ENCODE results near the gene CACNA1C. TPM values are rescaled to one million over a fixed set of nuclear protein-coding genes. Genes with fewer than 3 reads are reported as not detected.
A peak's percentile ranks its signal among the peaks of the same experiment; 100 is the strongest.

The CACNA1C gene
- total RNA-seq, 1 experiment from 2014 or later = 1.1 TPM

- no peak overlapping the region for H3K4me2 ChIP-seq (ENCODE audit: insufficient read depth, insufficient read length, low read length)
- no peaks in the 10 kb centered on the region for H3K36me3 Mint-ChIP-seq (ENCODE audit: insufficient read depth in 1 of 3, low read depth in 3 of 3)
- H3K79me2 ChIP-seq (ENCODE audit: insufficient read depth, low read length) = no peaks in the 10 kb centered on the region
- H3K4me1 Mint-ChIP-seq = peaks cover 46 to 52% of the 10 kb centered on the region in 2 experiments
- no peak overlapping the region for H2BK120ac ChIP-seq (ENCODE audit: low read depth, low read length, poor library complexity, severe bottlenecking)
- H3K4me3 Mint-ChIP-seq = no peak overlapping the region
- no peak overlapping the region; the same call in 1 of the 2 replicates for H3K14ac ChIP-seq (ENCODE audit: insufficient read depth, low read length)
- no peak overlapping the region for H2AFZ ChIP-seq (ENCODE audit: low read length)
- H4K91ac ChIP-seq (ENCODE audit: insufficient read length, low read depth, low read length) = no peak overlapping the region
- H4K20me1 ChIP-seq (ENCODE audit: control insufficient read depth, insufficient read depth, insufficient read length) = no peaks in the 10 kb centered on the region
- H3K18ac ChIP-seq (ENCODE audit: insufficient read length, low read depth, low read length) = no peak overlapping the region
- no peak overlapping the region for H4K5ac ChIP-seq (ENCODE audit: insufficient read length, low read depth, low read length)
- no peaks in the 10 kb centered on the region for H3K9me3 ChIP-seq (ENCODE audit: control insufficient read depth, low read depth, low read length)
- no peak overlapping the region for H3K27ac ChIP-seq (ENCODE audit: insufficient read length, low read depth, low read length)
- H4K8ac ChIP-seq (replicated peaks; ENCODE audit: insufficient read length, low read depth, low read length) = no peak overlapping the region
- peaks cover 2% of the 10 kb centered on the region for H3K27me3 Mint-ChIP-seq (ENCODE audit: low read depth)
- H3K56ac ChIP-seq (ENCODE audit: insufficient read length, low read depth, low read length) = no peak overlapping the region
- no peak overlapping the region for H2BK12ac ChIP-seq (ENCODE audit: insufficient read length, low read depth, low read length)
- no peak overlapping the region for H2BK5ac ChIP-seq (ENCODE audit: insufficient read length, low read length)
- H3T11ph ChIP-seq (ENCODE audit: low read length) = no peak overlapping the region
- no peak overlapping the region for H3K23ac ChIP-seq (ENCODE audit: insufficient read length, low read depth, low read length)
- no peaks in the 10 kb centered on the region for H3K27me3 ChIP-seq (ENCODE audit: insufficient read depth, low read length)
- no peak overlapping the region for H3K4ac ChIP-seq (ENCODE audit: low read depth, low read length)
- peak; percentile 32 for DNase-seq
- H3K4me1 ChIP-seq (ENCODE audit: insufficient read depth, low read length) = peaks cover 3% of the 10 kb centered on the region; the same call in 1 of the 2 replicates
- no peaks in the 10 kb centered on the region for H3K79me1 ChIP-seq (ENCODE audit: insufficient read depth, low read depth, low read length, poor library complexity, severe bottlenecking)
- TF ChIP-seq CTCF (conservative IDR thresholded peaks at IDR 0.05) = no peak
- no peak overlapping the region for H2BK15ac ChIP-seq (ENCODE audit: low read depth, low read length)
- H3K23me2 ChIP-seq (ENCODE audit: insufficient read length, low read depth, low read length, poor library complexity, severe bottlenecking) = no peaks in the 10 kb centered on the region
- H2AK5ac ChIP-seq (ENCODE audit: insufficient read length, low read length) = no peak overlapping the region
- H3K9ac ChIP-seq (ENCODE audit: extremely low read depth, insufficient read length, low read length) = no peak overlapping the region
- 0 out of 7 replicates have a peak overlapping the region, but pooled peaks of 1 of the 3 experiments have one; percentile 66 for H3K27ac Mint-ChIP-seq
- H2BK20ac ChIP-seq (ENCODE audit: low read depth, low read length, poor library complexity, severe bottlenecking) = no peak overlapping the region
- H3K9me3 Mint-ChIP-seq = no peaks in the 10 kb centered on the region
- WGBS (ENCODE audit: extremely low coverage, insufficient read length, low lambda C conversion rate) = no CpG with 5 or more reads among the region's 11 CpGs
These were observed 248.1 kb downstream of the CACNA1C start for GRCh38 chr12:2300886-2301285.

All from H9 (cell line).